HG02885 (cell line): Measurements from ENCODE around the gene PPP2R5C.

Experiments used
- ATAC-seq: cut with Tn5 transposase; IDR thresholded peaks from one replicate; pipeline ENCODE4 v1.9.1; 2021; ENCODE audit warnings: mild to moderate bottlenecking; ENCODE audit not compliant: unreplicated experiment, poor library complexity

The PPP2R5C gene

DNA sequence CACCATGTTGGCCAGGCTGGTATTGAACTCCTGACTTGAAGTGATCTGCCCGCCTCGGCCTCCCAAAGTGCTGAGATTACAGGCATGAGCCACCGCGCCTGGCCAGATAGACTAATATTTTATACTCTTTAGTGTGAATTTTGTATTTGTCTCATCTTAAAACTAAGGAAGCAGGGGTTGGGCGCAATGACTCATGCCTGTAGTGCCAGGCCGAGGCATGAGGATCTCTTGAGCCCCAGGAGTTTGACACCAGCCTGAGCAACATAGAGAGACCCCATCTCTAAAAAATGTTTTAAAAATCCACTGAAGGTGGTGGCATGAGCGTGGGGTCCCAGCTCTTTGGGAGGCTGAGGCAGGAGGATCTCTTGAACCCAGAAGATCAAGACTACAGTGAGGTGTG, 211.8 kb downstream of the PPP2R5C start:
- no peak for ATAC-seq

DNA sequence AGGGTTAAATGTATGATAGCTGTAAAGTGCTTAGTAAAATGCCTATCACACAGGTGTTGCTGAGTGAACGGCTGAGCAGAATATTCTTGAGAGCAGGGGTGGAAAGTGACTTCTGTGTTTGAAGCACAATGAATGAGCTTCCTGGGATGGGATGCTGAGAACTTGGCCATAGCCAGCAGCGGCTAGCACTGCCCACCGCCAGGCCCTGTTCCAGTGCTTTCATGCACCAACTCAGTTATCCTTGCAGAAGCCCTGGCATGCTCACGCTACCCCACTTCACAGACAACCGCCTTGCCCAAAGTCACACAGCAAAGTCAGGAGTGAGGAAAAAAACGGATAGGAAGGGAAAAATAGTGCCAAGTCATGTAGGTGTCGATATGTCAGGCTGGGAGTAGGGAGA, 213.7 kb downstream of the PPP2R5C start:
- ATAC-seq, result no peak
